Gastrocnemius medialis (tissue), 4 donors: Measurements from ENCODE around the gene CHAC2. TPM values are rescaled to one million over a fixed set of nuclear protein-coding genes. Genes with fewer than 3 reads are reported as not detected.
A peak's percentile ranks its signal among the peaks of the same experiment; 100 is the strongest.
"Not testable (repeated sequence)": the region's sequence is repeated elsewhere in the genome, so short reads cannot be mapped to it uniquely, and the experiment has no call there.

Source experiments
- ATAC-seq, 2 donors: fragments of 150-250 bp; one replicate each; pipeline ENCODE4 v1.9.1; 2016
- DNase-seq, 2 donors: peaks; one replicate each; pipeline ENCODE4 v3.0.0-alpha.2; 2019
- H3K27ac ChIP-seq, 4 donors: fragments of 200-600 bp; sonication (generic); 1 replicate in 1 of 4; 2 replicates in 3 of 4; pipeline ENCODE4 v1.5.1; 2016 to 2018; ENCODE audit warnings: mild to moderate bottlenecking in 2 of 4, moderate library complexity in 1 of 4
- H3K27me3 ChIP-seq, 3 donors: fragments of 200-600 bp; sonication (generic) in 2 of 3; 1 replicate in 1 of 3; 2 replicates in 2 of 3; pipeline versions ENCODE4 v1.5.1 to v1.6.0; 2016 to 2019; ENCODE audit warnings: mild to moderate bottlenecking in 1 of 3, moderate library complexity in 1 of 3
- H3K36me3 ChIP-seq, 2 donors: fragments of 200-600 bp; sonication (generic) in 1 of 2; one replicate each; pipeline ENCODE4 v1.5.1; 2017 to 2018
- H3K4me1 ChIP-seq, 2 donors: fragments of 200-600 bp; sonication (generic) in 1 of 2; one replicate each; pipeline ENCODE4 v1.5.1; 2016 to 2017; ENCODE audit warnings: mild to moderate bottlenecking in 2 of 2
- H3K4me3 ChIP-seq, 4 donors: fragments of 200-600 bp; sonication (generic) in 3 of 4; 1 replicate in 1 of 4; 2 replicates in 3 of 4; pipeline ENCODE4 v1.5.1; 2016 to 2019; ENCODE audit warnings: mild to moderate bottlenecking in 2 of 4
- H3K9me3 ChIP-seq, 3 donors: fragments of 200-600 bp; sonication (generic) in 2 of 3; 1 replicate in 1 of 3; 2 replicates in 2 of 3; pipeline ENCODE4 v1.5.1; 2016 to 2019
- POLR2A ChIP-seq, 2 donors: fragments of 450-650 bp; IDR thresholded peaks; one replicate each; pipeline ENCODE4 v1.6.1; 2017; ENCODE audit warnings: antibody characterized with exemption in 2 of 2, mild to moderate bottlenecking in 2 of 2, moderate library complexity in 2 of 2
- in situ Hi-C, 4 donors: fragments of 200-750 bp; cut with MboI; loops; one replicate each; pipeline versions ENCODE4 v1.15.0 to v1.8.0; 2017; ENCODE audit warnings: low sequenced_read_pairs in 4 of 4
- intact Hi-C: fragments of 100-400 bp; cut with DNase I; formaldehyde crosslinking; loops from one replicate; pipeline ENCODE4 v1.15.1; 2023; ENCODE audit warnings: low total_unique reads
- total RNA-seq, 4 donors: library from RNA; depleted of rRNA; stranded (reverse); fragments of >200 nt; gene quantifications; one replicate each; pipeline versions ENCODE4 v1.1.0 to v1.2.3, GENCODE V29; 2016
- TF ChIP-seq, protein P1 (sequence below), 5 experiments: fragments of 450-650 bp in 3 of 5; fragments of 200-600 bp in 2 of 5; sonication (generic) in 2 of 5; IDR thresholded peaks in 4 of 5; conservative IDR thresholded peaks in 1 of 5; 1 replicate in 4 of 5; 2 replicates in 1 of 5; pipeline ENCODE4 v1.5.1; 2016 to 2019; ENCODE audit warnings: antibody characterized with exemption in 5 of 5, mild to moderate bottlenecking in 3 of 5, moderate library complexity in 3 of 5

The CHAC2 gene
- 10 to 100 TPM in 1 of 4 donors, 1 to 10 TPM in 3; 3.7 to 10.3 (median 6.0) TPM for total RNA-seq

DNA sequence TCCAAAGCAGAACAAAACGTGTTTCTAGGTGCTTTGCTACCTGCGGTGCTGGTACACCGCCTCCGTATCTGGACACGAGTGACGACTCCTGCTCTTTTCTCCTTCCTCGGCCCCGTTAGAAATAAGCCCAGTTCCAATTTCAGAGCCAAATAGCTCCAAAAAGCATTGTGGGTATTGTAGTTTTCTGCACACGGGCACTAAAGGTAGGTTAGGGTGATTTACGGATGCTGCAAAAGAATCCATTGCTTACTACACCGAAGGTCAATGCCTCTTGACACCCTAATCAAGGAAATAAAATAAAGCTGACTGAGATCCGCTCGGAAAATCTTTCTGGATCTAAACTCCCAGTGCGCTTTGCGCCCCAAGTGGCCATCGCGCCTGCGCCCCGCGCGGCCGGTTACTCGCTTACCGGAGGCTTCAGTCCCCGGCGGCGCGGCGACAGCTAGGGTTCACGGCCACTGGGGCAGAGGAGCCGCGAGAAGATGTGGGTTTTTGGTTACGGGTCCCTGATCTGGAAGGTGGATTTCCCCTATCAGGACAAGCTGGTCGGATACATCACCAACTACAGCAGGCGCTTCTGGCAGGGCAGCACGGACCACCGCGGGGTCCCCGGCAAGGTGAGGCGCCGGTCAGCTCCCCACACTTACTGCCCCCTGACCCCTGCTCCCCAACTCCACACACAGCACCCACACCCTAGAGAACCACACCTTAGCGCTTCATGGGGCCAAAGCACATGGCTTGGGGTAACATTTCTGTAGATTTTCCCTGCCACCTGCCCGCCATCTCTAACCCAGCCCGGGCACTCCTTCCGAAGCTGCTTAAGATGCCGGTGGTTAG, at the start of gene CHAC2:
CHAC2 (plus strand) TSS at position 400 of the 837 bp plus-strand sequence; CDS start at position 483, 83 bp downstream.
- ATAC-seq (peak; percentile 96 to 98), DNase-seq (peak; percentile 73 to 84)
- intact Hi-C loops (loop anchor here (1.0 to 10.0 kb wide), 3 partner anchors 19 to 957 kb away; partner anchors contain the start of genes ASB3 and EML6), in situ Hi-C loops (no loop called here)
- peaks cover 6 to 14% of the 10 kb centered on the region in 2 donors for H3K4me1 ChIP-seq
- no peaks in the 10 kb centered on the region for H3K27me3 ChIP-seq
- peaks cover 0 to 8% of the 10 kb centered on the region in 2 donors for H3K36me3 ChIP-seq
- peak within 1 kb of the TSS; percentile 82 to 89 (median 84) for H3K27ac ChIP-seq
- H3K9me3 ChIP-seq, result no peaks in the 10 kb centered on the region
- H3K4me3 ChIP-seq, result peak within 1 kb of the TSS; percentile 66 to 92 (median 71)
- TF ChIP-seq POLR2A (IDR thresholded peaks at IDR 0.05), result peak; percentile 61 to 79
- TF ChIP-seq, protein P1, sequence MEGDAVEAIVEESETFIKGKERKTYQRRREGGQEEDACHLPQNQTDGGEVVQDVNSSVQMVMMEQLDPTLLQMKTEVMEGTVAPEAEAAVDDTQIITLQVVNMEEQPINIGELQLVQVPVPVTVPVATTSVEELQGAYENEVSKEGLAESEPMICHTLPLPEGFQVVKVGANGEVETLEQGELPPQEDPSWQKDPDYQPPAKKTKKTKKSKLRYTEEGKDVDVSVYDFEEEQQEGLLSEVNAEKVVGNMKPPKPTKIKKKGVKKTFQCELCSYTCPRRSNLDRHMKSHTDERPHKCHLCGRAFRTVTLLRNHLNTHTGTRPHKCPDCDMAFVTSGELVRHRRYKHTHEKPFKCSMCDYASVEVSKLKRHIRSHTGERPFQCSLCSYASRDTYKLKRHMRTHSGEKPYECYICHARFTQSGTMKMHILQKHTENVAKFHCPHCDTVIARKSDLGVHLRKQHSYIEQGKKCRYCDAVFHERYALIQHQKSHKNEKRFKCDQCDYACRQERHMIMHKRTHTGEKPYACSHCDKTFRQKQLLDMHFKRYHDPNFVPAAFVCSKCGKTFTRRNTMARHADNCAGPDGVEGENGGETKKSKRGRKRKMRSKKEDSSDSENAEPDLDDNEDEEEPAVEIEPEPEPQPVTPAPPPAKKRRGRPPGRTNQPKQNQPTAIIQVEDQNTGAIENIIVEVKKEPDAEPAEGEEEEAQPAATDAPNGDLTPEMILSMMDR (IDR thresholded peaks at IDR 0.05 in 4 of 5, conservative IDR thresholded peaks at IDR 0.05 in 1 of 5), result peak; percentile 23 to 69 (median 42)

DNA sequence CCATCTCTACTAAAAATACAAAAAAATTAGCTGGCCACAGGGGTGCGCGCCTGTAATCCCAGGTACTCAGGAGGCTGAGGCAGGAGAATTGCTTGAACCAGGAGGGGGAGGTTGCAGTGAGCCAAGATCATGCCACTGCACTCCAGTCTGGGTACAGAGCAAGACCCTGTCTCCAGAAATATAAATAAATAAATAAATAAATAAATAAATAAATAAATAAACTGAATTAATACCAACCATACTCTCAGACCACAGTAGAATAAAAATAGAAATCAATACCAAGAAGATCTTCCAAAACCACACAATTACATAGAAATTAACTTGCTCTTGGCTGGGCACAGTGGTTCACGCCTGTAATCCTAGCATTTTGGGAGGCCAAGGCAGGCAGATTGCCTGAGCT, 46.7 kb upstream of the CHAC2 start:
- H3K9me3 ChIP-seq, H3K36me3 ChIP-seq, H3K27me3 ChIP-seq, H3K4me1 ChIP-seq, H3K27ac ChIP-seq, DNase-seq, ATAC-seq, intact Hi-C loops, in situ Hi-C loops, H3K4me3 ChIP-seq: not testable (repeated sequence)

DNA sequence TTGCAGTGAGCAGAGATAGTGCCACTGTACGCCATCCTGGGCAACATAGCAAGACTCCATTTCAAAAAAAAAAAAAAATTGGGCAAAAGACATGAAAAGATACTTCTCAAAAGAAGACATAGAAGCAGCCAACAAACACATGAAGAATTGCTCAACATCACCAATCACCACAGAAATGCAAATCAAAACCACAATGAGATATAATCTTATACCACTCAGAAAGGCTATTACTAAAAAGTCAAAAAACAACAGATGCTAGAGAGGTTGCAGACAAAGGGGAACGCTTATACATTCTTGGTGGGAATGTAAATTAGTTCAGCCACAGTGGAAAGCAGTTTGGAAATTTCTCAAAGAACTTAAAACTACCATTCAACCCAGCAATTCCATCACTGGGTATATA, 43.1 kb upstream of the CHAC2 start:
- Histone ChIP-seq H3K27ac (no peak overlapping the region), H3K27me3 (no peaks in the 10 kb centered on the region), H3K36me3 (no peaks in the 10 kb centered on the region), H3K9me3 (no peaks in the 10 kb centered on the region), H3K4me3 (no peak overlapping the region), H3K4me1 (no peaks in the 10 kb centered on the region)
- intact Hi-C loops, result no loop called here
- in situ Hi-C loops, result no loop called here
- no peak for ATAC-seq
- TF ChIP-seq, protein P1 (IDR thresholded peaks at IDR 0.05 in 4 of 5, conservative IDR thresholded peaks at IDR 0.05 in 1 of 5), result no peak
- no peak for TF ChIP-seq POLR2A (IDR thresholded peaks at IDR 0.05)
- DNase-seq, result no peak

DNA sequence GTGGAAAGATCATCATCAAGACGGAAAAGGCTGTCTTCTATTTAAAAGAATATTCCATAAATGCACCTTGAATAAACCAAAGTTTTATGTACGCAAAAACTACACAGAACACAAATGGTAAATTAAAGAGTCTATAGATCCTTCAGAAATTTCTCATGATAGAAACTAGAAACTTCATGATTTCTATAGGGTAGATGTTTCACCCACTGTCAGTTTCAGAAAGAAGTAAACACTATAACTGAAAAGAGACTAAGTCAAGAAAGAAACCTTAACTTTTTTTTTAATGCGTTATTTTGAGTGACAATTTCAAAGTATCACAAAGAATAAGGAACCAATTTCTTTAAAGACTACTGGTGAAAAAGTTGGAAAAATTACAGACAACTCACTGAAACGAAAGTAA, 41.9 kb upstream of the CHAC2 start:
- H3K27ac ChIP-seq, result no peak overlapping the region
- H3K27me3 ChIP-seq, result no peaks in the 10 kb centered on the region
- H3K9me3 ChIP-seq, result no peaks in the 10 kb centered on the region
- H3K36me3 ChIP-seq, result no peaks in the 10 kb centered on the region
- intact Hi-C loops, result no loop called here
- in situ Hi-C loops, result no loop called here
- no peak for TF ChIP-seq POLR2A (IDR thresholded peaks at IDR 0.05)
- TF ChIP-seq, protein P1 (IDR thresholded peaks at IDR 0.05 in 4 of 5, conservative IDR thresholded peaks at IDR 0.05 in 1 of 5), result no peak
- no peak overlapping the region for H3K4me3 ChIP-seq
- ATAC-seq (no peak), DNase-seq (no peak)
- no peaks in the 10 kb centered on the region for H3K4me1 ChIP-seq

DNA sequence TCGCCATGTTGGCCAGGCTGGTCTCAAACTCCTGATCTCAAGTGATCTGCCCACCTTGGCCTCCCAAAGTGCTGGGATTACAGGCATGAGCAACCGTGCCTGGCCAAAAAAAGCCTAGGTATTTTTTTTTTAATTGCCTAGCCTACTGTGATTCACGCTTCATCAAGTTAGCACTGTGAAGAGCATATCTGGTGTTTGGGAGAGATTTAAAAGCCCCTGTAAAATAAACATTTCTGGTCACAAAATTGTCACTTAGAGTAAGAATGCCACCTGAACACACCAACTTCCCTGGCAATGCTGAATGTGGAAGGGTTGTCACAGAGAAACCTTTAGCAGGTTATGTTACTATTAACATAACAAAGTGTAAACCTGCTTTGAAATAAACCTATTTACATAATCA, 39.7 kb upstream of the CHAC2 start:
- TF ChIP-seq, protein P1 (IDR thresholded peaks at IDR 0.05 in 4 of 5, conservative IDR thresholded peaks at IDR 0.05 in 1 of 5), result no peak
- no peak for TF ChIP-seq POLR2A (IDR thresholded peaks at IDR 0.05)
- Histone ChIP-seq H3K9me3 (no peaks in the 10 kb centered on the region), H3K27ac (no peak overlapping the region), H3K4me1 (no peaks in the 10 kb centered on the region), H3K36me3 (no peaks in the 10 kb centered on the region), H3K4me3 (no peak overlapping the region), H3K27me3 (no peaks in the 10 kb centered on the region)
- intact Hi-C loops (no loop called here), in situ Hi-C loops (no loop called here)
- ATAC-seq (no peak), DNase-seq (no peak)
